Measurements from ENCODE around the gene PTTG1IP.

- no peak for TF ChIP-seq CTCF (IDR thresholded peaks at IDR 0.05; ENCODE audit: borderline replicate concordance, extremely low read depth, low read length, poor library complexity, severe bottlenecking)
- TF ChIP-seq EZH2 (IDR thresholded peaks at IDR 0.05; ENCODE audit: borderline replicate concordance, low read depth, low read length, severe bottlenecking), result no peak
Observed at GRCh38 chr21:44887126-44887806, 13.8 kb upstream of the PTTG1IP start.
